Retinal pigment epithelial cell (primary cell): ENCODE data around the gene TOP2B.

Source experiments
- DNase-seq: peaks from one replicate; pipeline ENCODE4 v3.0.0-alpha.2; 2010; ENCODE audit warnings: low read depth
- H3K4me3 ChIP-seq: 2 replicates; pipeline ENCODE4 v1.5.1; 2011; ENCODE audit warnings: mild to moderate bottlenecking, low read length, control low read depth, moderate library complexity
- TF ChIP-seq, protein P1 (sequence below): conservative IDR thresholded peaks from 2 replicates; pipeline ENCODE4 v1.5.1; 2011; ENCODE audit warnings: low read depth, low read length, control low read depth, inconsistent platforms

Gene TOP2B

DNA sequence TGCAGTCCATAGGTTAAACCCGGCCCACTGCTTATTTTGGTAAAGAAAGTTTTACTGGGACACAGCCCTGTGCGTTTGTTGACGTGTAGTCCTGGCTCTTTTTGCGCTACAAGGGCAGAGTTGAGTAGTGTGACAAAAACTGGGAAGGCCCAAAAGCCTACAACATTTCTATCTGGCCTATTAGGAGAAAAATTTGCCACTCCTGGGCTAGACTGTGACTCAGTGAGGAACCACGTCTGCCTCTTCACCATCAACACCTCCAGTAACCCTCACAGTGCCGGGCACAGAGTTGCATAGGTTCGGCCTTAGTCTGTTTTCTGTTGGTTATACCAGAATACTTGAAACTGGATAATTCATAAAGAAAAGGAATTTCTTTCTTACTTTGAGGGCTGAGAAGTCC is 110.3 kb downstream of the TOP2B start:
- no peak for DNase-seq
- H3K4me3 ChIP-seq, result no peak overlapping the region
- TF ChIP-seq, protein P1, sequence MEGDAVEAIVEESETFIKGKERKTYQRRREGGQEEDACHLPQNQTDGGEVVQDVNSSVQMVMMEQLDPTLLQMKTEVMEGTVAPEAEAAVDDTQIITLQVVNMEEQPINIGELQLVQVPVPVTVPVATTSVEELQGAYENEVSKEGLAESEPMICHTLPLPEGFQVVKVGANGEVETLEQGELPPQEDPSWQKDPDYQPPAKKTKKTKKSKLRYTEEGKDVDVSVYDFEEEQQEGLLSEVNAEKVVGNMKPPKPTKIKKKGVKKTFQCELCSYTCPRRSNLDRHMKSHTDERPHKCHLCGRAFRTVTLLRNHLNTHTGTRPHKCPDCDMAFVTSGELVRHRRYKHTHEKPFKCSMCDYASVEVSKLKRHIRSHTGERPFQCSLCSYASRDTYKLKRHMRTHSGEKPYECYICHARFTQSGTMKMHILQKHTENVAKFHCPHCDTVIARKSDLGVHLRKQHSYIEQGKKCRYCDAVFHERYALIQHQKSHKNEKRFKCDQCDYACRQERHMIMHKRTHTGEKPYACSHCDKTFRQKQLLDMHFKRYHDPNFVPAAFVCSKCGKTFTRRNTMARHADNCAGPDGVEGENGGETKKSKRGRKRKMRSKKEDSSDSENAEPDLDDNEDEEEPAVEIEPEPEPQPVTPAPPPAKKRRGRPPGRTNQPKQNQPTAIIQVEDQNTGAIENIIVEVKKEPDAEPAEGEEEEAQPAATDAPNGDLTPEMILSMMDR, result no peak

DNA sequence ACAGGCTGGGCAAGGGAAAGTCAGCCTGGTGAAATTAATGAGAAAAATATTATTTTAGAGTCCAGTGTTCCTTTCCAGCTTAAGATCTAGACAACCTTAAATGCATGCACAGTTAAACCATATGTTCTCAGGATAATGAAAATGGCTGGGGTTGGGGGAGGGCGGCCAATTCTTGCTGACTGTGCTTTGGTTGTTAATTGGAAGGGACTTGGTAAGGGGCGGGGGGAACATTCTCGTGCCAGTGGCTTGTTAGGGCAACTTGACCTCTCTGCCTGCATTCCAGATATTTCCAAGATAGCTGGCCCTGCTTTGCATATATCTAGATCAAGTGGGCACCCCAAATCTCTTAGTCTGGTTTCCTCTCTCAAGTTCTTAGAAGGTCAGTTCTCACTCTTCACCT is 112.5 kb downstream of the TOP2B start:
- TF ChIP-seq, protein P1, result no peak
- no peak overlapping the region for H3K4me3 ChIP-seq
- no peak for DNase-seq

DNA sequence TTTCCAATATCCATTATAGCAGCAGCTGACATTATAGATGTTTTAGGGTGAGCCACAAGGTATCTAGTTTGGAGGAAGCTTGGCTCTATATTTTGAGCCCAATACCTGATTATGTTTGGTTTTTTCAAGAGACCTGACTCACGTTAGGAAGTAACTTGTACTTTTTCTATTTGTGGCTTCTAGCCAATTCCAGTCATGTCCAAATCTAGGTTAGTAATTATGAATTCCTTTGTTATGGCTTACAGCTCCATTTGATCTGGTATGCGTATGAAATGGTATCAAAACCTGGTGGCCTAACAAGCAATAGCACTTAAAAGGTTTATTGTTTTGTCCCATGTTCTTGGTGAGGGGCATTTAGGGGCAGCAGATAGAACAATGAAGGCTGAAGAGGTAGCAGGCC is 115.9 kb downstream of the TOP2B start:
- TF ChIP-seq, protein P1, result peak; percentile 36
- H3K4me3 ChIP-seq, result no peak overlapping the region
- peak; percentile 70 for DNase-seq

DNA sequence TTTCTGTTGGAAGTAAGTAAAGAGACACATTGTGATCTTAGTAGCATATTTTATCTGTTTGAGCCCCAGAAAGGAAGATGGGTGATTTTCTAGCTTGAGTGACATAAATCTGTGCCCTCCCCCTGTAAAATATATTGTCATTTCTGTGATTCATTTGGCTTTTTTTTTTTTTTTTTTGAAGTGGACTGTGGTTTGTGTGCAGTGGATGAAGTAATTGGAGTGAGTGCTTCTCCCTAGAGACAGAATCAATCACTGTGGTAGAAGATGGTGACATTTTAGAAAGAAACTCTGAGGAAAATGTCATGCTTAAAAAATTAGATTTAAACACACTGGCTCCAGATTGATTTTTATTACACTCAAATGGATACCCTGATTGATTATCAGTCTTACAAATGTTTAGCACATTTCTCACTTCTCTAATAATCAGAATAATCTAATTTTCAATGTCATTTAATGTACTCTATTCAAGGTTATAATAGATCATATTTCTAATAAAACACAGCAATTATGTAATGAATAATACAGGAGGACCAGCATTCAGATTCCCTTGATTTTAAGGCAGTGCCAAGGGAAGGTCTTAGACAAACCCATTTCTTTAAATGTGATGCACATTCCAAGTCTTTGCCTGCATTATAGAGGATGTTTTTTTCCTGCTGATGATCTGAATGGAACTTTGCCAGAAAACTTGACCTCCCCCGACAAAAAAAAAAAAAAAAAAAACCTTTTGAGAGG is 116.6 kb downstream of the TOP2B start:
- TF ChIP-seq, protein P1, result no peak
- no peak overlapping the region for H3K4me3 ChIP-seq
- DNase-seq, result no peak
